GM20000 (cell line): Measurements from ENCODE around the gene SPG7.

Experiments used
- DNase-seq: peaks from one replicate; pipeline ENCODE4 v3.0.0; 2012; ENCODE audit warnings: low spot score
- TF ChIP-seq, protein P1 (sequence below): IDR thresholded peaks from 2 replicates; pipeline ENCODE4 v1.5.1; 2012; ENCODE audit warnings: mild to moderate bottlenecking, control low read depth; ENCODE audit errors: extremely low read depth, missing control alignments

SPG7 gene

DNA sequence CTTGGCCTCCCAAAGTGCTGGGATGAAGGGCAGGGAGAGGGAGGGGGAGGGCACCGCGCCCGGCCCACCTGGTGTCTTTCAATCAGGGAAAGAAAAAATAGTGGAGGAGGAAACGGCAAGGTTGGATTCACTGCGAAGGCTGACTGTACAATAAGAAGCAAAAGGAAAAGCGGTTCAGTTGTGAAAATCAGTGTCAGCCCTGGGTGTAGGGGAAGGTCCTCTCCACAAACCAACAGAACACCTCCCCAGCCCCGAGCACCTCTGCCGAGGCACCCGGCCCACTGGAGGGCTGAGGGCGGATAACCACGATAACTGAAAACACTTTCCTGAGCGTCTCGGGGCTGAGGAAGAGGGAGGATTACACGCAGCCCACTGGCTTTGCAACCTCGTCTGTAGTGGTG is 1.4 kb upstream of the SPG7 start:
- TF ChIP-seq, protein P1, sequence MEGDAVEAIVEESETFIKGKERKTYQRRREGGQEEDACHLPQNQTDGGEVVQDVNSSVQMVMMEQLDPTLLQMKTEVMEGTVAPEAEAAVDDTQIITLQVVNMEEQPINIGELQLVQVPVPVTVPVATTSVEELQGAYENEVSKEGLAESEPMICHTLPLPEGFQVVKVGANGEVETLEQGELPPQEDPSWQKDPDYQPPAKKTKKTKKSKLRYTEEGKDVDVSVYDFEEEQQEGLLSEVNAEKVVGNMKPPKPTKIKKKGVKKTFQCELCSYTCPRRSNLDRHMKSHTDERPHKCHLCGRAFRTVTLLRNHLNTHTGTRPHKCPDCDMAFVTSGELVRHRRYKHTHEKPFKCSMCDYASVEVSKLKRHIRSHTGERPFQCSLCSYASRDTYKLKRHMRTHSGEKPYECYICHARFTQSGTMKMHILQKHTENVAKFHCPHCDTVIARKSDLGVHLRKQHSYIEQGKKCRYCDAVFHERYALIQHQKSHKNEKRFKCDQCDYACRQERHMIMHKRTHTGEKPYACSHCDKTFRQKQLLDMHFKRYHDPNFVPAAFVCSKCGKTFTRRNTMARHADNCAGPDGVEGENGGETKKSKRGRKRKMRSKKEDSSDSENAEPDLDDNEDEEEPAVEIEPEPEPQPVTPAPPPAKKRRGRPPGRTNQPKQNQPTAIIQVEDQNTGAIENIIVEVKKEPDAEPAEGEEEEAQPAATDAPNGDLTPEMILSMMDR, result no peak
- DNase-seq, result no peak

DNA sequence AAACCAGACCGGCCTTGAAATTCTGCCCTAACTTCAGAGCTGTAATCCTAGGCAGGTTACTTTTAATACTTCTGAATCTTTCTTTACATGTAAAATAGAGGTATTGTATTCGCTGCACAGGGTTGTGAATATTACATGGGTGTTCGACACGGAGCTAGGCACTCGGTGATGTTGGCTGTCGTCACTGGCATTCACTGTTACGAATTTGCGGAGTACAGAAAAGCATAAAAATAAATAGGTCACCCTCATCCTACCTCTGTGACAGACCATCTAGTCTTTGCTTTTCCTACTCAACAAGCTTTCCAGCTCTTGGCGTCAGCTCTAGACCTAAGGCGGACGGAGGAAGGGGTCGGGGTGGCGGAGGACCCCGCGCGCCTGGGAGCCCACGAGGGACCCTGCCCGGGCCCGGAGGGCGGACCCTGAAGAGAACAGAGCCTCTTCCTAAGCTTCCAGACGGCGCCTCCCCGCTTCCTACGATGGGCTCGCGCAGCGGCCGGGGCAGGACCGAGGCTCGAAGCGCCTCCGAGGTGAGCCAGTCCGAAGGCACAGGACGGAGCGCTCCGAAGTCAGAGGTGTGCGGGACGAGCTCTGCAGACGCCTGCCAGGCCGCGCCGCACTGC is 879 bp upstream of the SPG7 start:
- TF ChIP-seq, protein P1, result no peak
- DNase-seq, result no peak

DNA sequence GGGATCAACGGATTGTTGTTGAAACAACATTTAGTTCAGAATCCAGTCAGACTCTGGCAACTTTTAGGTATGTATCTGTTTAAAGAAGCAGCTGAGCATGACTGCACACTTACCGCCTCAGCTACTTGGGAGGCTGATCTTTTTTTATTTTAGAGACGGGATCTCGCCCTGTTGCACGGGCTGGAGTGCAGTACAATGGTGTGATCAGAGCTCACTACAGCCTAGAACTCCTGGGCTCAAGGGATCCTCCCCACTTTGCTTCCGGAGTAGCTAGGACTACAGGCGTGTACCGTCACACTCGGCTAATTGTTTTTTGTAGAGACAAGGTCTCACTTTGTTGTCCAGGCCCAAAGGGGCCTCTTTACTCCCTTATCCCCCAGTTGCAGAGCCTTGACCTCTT is 2.3 kb downstream of the SPG7 start:
- TF ChIP-seq, protein P1, result no peak
- DNase-seq, result no peak

DNA sequence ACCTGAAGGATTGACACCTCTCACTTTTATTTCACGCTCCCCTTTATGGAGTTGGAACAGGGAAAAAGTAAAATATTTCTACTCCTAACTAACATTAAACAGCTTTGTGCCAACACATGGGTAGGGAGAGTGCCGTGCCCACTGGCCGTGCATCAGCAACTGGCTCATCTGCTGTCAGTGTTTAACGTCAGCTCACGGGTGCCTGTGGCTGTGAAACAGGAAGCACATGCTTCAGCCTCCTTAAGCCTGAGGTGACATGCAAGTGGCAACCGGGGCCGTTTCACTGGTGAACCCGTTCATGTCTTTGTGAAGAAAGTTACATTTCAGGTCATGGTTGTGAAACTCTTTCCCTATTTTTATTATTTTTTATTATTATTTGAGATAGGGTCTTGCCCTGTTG is 3.2 kb downstream of the SPG7 start:
- DNase-seq, result no peak
- TF ChIP-seq, protein P1, result no peak

DNA sequence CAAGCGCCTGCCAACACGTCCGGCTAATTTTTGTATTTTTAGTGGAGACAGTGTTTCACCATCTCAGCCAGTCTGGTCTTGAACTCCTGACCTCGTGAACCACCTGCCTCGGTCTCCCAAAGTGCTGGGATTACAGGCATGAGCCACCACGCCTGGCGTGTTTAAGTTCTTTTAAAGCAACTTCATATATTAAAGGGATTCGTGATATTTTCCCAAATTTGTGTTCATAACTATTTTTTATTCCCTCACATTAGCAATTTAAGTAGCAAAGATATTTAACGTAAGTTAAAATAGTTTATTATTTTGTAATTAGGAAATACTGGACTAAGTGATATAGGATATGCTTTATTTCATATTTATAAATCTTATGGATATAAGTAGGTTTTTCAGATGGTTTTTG is 4.2 kb downstream of the SPG7 start:
- TF ChIP-seq, protein P1, result no peak
- DNase-seq, result no peak

DNA sequence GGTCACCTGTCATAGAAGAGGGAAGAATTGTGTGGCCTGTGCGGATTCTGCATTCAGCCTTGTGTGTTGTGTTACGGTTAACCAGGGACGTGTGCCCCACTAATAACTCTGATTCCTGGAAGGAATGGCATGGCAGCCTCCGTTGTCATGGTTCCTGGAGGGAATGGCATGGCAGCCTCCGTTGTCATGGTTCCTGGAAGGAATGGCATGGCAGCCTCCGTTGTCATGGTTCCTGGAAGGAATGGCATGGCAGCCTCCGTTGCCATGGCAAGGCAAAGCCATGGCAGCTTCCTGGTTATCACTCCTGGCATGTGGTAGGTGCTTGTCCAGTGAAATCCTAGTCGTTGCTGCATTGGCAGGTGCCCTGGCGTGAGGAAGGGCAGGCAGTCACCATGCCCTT is 8.9 kb downstream of the SPG7 start:
- TF ChIP-seq, protein P1, result no peak
- DNase-seq, result no peak

DNA sequence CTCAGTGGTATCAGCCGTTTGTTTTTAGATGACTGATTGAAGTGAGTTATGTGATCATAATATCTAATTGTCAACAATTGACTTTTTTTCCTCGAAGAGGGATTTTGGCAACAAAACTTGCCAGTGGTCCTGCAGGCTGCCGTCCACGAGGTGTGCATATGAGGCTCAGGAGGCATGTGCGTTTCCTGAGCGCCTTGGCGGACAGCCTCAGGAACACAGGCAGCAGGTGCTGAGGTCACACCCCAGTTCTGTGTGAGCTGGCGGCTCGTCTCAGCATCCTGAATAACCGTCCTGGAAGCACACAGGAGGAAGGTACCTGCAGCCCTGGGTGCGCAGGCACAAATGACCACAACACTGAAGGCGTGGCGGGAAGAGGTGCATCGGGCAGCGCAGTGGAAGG is 11.7 kb downstream of the SPG7 start:
- DNase-seq, result no peak
- TF ChIP-seq, protein P1, result no peak
